NCI-H128 (cell line): ENCODE data around the gene ADCK1.
"Not testable (repeated sequence)": the region's sequence is repeated elsewhere in the genome, so short reads cannot be mapped to it uniquely, and the experiment has no call there.

Experiments used
- DNase-seq: peaks from one replicate; lab custom pipeline; 2025; ENCODE audit not compliant: unreplicated experiment; lab: John Stamatoyannopoulos, UW

Gene ADCK1

GRCh38 chr14:77936138-77936639 is 136.3 kb downstream of the ADCK1 start:
- DNase-seq = no peak

- DNase-seq = no peak
Measured at GRCh38 chr14:77947372-77947771, 147.5 kb downstream of the ADCK1 start.

GRCh38 chr14:77950371-77951063 is 150.6 kb downstream of the ADCK1 start:
- DNase-seq = no peak

DNA sequence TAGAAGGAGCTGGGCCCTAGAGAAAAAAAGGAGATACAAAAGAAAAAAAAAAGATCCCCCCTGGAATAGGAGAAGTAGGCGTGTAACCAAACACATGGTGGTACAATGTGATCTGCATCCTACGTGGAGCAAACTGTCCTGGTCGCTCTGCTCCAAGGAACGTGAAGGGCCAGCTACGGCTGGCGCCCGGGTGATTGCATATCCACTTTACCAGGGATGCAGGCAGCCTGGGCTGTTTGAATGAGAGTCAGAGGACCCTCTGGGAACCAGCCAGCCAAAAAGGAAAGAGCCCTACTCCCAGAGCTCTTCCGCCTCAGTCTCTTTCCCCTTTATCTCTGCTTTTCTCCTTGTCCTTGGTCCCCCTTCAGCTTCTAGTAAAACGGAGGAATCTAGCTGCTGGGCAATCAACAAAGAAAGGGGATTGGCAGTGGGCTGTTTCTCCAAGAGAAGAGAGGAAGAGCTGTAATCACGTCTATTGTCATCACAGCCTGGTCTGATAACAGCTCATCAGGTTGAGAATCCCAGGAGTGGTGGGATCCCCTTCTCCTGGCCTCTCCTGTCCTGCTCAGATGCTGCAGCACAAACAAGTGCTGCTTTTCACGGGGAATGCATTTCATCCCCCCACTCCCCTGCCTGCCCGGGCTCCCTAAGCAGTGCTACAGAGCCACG is 156.0 kb downstream of the ADCK1 start:
- no peak for DNase-seq

DNA sequence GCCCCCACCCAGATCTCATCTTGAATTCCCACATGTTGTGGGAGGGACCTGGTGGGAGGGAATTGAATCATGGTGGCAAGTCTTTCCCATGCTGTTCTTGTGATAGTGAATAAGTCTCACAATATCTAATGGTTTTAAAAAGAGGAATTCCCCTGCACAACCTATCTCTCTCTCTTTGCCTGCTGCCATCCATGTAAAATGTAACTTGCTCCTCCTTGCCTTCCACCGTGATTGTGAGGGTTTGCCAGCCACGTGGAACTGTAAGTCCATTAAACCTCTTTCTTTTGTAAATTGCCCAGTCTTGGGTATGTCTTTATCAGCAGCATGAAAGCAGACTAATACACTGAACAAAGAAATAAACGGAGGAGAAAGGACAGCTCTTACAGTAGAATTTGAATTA is 159.8 kb downstream of the ADCK1 start:
- not testable (repeated sequence) for DNase-seq

- DNase-seq = no peak
Measured at GRCh38 chr14:77961847-77962580, 162.1 kb downstream of the ADCK1 start.

- DNase-seq = no peak
Measured at GRCh38 chr14:77962731-77963520, 163.0 kb downstream of the ADCK1 start.

DNA sequence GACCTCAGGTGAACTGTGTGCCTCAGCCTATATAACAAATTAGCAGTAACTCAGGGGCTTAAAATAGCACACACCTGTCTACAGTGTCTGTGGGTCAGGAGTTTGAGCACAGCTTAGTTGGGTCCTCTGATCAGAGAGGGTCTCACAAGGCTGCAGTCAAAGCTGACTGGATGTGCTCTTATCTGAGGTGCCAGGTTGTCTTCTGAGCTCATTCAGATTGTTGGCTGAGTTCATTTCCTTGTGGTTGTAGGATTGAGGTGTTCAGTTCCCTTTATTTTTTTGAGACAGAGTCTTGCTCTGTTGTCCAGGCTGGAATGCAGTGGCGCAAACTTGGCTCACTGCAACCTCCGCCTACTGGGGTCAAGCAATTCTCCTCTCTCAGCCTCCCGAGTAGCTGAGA is 164.7 kb downstream of the ADCK1 start:
- no peak for DNase-seq

DNA sequence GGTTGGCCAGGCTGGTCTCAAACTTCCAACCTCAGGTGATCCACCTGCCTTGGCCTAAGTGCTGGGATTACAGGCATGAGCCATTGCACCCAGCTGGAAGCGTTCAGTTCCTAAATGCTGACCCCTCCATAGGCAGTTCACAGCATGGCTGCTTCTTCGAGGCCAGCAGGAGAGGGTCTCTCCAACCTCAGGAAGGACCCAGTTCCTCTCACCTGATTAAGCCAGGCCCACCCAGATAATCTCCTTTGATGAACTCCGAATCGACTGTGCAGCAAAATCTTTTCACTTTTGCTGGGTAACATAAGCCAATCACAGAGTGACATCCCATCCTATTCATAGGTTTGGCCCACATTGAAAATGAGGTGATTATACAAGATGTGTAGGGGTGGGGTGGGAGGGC is 165.1 kb downstream of the ADCK1 start:
- DNase-seq = no peak

DNA sequence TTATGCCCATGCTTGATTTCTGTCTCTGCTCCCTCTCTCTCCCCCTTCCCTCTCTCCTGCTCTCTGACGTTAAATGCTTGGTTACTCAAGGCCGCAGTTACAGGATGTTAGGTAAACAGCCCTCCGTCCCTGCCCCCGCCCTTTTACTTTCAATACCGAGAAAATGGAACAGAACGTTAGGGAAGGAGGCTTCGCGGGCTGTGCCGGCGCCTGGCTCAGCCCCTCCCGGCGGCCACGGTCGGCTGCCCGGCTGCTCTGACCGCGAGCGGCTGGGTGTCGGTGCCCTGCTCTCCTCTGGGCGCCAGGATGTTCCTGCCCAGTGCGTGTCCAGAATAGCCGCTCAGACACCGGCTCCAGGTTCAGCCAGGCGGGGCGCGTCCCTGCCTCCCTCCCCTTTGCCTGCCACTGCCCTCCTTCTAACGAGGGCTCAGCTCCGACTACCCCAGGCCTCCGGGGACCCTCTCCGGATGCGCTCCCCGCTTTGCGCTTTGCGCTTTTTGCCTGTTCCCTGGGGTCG is 166.1 kb downstream of the ADCK1 start:
- peak; percentile 4 for DNase-seq

DNA sequence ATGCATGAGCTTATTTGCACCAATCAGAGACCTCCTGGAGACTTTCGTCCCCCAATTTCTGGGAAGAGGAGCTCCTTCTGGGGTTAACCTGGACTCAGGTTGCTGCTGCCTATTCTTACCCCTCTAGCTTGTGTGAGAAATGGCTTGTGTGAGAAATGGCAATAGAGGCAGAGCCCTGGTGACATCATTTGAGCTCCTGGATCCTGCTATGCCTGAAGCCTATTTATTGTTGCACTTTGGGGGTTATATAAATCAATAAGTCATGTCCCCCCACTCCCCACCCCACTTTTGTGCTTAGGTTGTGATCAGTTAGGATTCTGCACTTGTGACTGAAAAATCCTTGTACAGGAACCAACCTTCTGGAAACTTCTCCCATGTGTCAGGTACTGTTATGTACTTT is 167.2 kb downstream of the ADCK1 start:
- no peak for DNase-seq

GRCh38 chr14:77970646-77971045 is 170.7 kb downstream of the ADCK1 start:
- no peak for DNase-seq

DNA sequence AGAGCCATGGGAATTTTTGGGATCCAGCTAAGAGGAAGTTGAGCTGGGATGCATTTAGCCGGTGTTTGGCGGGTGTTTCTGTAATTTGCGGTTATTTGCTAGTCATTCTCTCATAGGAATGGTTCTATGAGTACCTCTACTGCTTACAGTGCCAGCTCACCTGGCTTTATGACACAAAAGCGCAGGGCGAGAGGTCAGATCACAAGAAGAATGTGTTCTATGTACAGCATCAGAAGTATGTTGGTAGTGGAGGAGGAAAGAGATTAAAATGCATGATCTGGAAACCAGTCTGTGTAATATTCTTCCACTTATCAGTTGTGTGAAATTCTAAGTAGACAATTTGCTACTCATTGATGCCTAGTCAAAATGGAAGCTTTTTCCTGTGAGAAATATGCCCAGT is 173.3 kb downstream of the ADCK1 start:
- no peak for DNase-seq

GRCh38 chr14:77976591-77976990 is 176.7 kb downstream of the ADCK1 start:
- no peak for DNase-seq

DNA sequence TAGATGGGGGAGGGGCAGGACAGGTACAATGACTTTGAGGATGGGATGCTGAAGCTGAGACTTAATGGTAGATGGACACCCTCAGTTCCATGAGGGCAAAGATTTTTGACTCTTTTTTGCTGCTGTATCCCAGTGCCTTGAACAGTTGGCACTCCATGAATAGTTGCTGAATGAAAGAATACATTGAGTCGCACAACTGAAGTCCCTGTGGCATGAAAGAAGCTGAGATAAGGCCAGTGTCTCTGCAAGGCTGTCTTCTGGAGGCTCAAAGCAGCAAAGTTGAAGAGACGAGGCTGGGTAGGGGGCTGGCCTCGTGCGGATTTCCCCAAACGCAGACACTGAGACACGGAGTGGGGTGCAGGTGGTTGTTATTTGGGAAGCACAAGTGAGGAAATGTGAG is 179.3 kb downstream of the ADCK1 start:
- DNase-seq = no peak

DNA sequence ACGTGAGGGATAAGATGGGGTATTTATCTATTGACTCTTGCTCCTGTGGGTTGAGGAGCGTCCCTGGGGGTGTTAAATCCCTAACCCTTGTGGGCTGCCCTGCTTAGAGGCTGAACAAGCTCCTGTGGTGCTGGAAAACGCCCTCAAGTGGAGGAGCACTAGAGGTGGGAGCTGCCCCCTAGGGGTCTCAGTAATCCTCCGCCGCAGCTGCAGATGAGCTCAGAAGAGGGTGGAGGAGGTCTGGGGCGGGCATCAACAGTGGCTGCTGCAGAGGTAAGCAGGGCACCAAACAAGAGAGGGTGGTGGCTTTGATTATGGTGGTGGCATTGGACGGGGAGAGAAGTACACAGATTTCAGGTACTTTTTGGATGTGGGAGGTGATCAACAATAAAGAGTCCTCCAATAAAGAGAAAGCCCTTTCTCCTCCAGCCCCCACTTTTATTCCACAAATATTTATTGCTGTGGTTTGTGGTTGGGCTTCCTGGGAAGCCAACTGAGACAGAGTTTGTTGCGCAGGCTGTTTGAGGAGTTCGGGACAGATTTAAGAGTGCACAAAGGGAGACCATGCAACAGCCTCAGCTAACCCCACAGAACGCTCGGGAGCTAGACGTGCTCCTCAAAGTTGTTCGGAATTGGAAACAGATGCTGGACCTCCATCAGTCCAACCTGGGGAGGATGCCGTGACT is 179.9 kb downstream of the ADCK1 start:
- DNase-seq = no peak

DNA sequence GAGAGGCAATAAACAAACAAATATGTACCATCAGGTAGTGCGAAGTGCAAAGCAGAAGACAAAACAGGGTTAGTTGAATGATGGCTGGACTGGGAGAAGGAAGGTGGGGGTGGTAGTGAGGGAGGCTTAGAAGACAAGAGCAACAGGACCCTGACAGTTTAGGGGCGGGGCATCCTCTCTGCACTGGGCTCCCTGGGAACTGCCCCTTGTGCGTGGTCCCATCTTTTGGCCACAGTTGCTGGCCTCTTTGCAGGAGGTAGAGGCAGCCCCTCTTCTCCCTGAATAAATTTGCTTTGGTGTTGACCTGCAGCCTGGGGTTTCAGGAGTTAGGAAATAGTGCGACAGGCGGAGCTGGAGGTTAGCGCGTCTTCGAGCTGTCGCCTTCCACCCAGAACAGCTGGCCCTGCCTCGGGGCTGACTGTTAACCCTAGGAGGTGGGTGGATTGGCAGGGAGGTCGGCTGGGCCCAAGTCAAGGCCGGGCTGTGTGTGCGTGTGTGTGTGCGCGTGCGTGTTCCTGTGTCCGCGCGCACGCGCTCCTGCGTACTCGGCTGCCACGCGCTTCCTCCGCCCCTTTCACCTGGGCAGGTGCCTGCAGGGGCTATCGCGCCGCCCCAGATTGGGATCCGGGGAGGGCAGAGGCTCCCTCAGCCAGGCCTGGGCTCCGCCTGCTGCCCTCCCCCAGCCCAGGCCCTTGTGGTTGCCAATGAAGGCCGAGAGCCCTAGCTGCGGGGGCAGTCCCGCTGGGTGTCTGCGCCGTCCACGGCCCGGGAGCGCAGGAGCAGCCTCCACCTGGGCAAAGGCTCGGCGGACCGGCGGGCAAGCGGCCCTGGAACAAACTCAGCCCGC is 180.8 kb downstream of the ADCK1 start:
- DNase-seq = peak; percentile 24
